Measurements from ENCODE around the gene MSH5.

Gene MSH5

DNA sequence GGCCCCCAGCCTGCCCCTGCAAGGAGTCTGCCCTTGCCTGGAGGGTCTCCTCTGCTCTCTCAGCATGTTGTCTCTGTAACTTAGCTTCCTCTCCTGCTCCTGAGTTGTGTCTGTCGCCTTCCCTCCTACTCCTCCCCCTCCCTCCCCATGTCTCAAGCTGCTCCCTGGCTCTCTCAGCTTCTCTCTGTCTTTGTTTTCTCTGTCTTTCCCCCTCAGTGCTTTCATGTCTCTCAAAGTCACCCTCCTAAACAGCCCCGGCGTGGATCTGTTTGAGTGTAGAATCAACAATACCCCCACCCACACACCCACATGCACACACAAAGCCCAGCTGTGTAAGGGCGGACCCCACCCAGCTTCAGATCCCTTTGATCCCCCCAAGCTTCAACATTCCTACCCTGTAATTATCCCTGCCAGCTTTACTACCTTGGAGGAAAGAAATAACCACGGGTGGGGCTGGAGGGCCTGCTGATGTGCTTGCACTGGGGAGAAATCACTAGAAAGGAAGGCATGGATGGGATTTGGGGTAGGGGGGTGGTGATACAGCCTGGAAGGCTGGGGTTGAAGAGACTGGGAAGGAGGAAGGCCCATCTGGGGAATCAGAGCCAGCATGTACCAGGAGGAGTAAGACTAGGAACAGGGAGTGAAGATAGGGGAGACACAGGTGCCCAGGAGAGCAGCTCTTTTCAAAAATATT, 25.7 kb upstream of the MSH5 start:
- no peak for DNase-seq

DNA sequence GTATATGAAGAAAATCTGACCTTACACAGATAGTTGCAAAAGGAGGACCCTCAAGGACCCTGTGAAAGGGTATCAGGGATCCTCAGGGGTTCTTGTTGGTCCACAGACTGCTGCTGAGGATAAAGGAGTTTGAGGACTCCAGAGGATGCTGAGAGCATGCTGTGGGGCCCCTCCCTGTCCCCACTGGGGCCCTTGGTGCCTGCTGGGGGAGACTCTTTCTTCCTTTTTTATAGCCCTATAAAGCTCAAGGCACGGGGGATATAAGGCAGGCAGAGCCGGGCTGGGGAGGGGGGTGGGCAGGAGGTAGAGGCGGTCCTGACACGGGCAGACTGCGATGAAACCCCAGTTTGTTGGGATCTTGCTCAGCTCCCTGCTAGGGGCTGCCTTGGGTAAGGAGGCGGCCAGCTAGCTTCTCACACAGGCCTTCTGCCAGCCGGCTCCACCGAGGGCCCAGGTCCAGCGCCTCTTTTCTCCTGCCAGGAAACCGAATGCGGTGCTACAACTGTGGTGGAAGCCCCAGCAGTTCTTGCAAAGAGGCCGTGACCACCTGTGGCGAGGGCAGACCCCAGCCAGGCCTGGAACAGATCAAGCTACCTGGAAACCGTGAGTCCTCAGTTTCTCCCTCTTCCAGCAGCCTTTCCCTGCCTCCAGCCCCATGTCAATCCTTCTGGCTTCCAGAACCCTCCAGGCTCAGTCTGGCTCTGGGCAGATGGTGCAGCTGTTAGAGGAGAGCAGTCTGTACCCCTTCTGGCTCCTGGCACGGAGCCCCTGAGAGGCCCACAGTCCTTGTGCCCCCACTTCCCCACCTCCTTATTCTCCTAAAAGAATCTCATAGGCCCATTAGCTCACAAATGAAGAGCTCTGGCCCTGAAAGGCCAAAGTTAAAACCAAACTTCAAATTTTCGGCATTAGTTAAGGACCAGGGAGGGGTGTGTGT, 24.5 kb upstream of the MSH5 start, which contains the start of gene LY6G6D:
LY6G6D (plus strand) TSS at position 327 of the 937 bp plus-strand sequence; CDS start at position 335, 8 bp downstream.
- DNase-seq: no peak

GRCh38 chr6:31717499-31718222, 22.1 kb upstream of the MSH5 start:
- DNase-seq: no peak

DNA sequence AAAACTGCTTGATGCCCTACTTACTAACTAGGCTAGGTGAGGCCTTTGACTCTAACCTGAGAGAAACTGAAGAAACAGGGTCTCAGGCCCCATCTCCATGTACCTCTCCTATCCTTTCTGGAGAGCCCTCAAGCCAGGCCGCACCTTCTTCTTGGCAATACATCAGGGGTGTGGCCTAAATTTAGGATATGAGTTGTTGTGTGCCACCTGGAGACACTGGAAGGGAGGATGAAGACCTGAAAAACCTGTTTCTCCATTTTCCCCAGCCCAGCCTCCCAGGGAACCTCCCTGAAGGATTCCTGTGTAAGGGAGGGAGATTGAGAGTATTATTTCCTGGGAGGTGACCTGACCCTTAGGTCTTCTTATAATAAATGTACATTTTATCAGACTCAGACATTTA, 21.5 kb upstream of the MSH5 start:
- no peak for DNase-seq

- DNase-seq: no peak
Measured at GRCh38 chr6:31719001-31719400, 20.8 kb upstream of the MSH5 start.

DNA sequence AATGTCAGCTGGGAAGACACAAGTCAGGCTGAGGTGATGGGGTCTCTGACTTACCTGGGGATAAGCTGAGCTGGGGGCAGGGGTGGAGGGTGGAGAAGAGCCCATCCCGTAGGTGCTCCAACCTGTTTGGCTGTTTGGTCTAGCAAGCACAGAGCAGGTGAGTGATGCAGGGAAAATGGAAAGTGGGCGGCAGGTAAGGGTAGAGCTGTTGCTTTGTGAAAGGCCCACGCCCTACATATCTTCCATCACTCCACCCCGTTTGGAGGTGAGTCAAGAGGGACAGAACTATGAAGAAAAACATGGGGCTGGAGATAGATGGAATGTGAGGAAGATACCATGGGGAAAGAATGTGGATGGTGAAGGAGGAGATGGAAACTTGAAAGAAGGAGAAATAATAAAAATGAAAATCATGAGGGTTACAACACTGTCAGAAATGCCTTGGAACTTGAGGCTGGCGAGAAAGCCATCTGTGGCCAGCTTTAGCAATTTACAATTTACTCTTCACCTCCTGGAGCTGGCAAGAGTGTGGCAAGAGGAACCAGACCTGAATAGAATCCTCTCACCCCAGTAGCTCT, 19.5 kb upstream of the MSH5 start:
- no peak for DNase-seq

GRCh38 chr6:31721351-31722020, 18.3 kb upstream of the MSH5 start, which contains the start of gene LY6G6C:
LY6G6C (minus strand) TSS chr6:31721746; CDS start chr6:31721679, 67 bp downstream.
- no peak for DNase-seq

GRCh38 chr6:31722173-31722572, 17.6 kb upstream of the MSH5 start:
- no peak for DNase-seq

DNA sequence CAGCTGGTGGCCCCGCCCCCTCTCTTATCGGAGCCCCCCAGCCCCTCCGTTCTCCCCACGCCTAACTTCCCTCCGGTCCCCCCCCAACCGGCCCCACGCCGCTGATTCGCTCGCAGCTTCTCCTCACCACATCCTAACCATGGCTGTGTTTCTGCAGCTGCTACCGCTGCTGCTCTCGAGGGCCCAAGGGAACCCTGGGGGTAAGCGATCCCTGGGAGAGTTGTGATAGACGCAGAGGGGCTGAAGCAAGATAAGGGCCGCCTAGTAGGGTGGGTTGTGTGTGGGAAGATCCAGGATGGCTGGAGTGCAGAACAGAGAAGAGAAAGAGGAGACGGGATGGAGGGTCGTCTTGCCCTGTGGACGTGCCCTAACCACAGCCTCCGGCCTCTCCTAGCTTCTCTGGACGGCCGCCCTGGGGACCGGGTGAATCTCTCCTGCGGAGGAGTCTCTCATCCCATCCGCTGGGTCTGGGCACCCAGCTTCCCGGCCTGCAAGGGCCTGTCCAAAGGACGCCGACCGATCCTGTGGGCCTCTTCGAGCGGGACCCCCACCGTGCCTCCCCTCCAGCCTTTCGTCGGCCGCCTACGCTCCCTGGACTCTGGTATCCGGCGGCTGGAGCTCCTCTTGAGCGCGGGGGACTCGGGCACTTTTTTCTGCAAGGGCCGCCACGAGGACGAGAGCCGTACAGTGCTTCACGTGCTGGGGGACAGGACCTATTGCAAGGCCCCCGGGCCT, 16.4 kb upstream of the MSH5 start, which contains the start of gene MPIG6B:
MPIG6B (plus strand) TSS at position 129 of the 735 bp plus-strand sequence; CDS start at position 140, 11 bp downstream.
- DNase-seq: no peak

- no peak for DNase-seq
Measured at GRCh38 chr6:31723980-31724691, 15.7 kb upstream of the MSH5 start.

- no peak for DNase-seq
Measured at GRCh38 chr6:31725502-31726350, 14.1 kb upstream of the MSH5 start.

- DNase-seq: no peak
Measured at GRCh38 chr6:31727034-31727716, 12.6 kb upstream of the MSH5 start.

- no peak for DNase-seq
Measured at GRCh38 chr6:31727717-31728671, 11.8 kb upstream of the MSH5 start.

DNA sequence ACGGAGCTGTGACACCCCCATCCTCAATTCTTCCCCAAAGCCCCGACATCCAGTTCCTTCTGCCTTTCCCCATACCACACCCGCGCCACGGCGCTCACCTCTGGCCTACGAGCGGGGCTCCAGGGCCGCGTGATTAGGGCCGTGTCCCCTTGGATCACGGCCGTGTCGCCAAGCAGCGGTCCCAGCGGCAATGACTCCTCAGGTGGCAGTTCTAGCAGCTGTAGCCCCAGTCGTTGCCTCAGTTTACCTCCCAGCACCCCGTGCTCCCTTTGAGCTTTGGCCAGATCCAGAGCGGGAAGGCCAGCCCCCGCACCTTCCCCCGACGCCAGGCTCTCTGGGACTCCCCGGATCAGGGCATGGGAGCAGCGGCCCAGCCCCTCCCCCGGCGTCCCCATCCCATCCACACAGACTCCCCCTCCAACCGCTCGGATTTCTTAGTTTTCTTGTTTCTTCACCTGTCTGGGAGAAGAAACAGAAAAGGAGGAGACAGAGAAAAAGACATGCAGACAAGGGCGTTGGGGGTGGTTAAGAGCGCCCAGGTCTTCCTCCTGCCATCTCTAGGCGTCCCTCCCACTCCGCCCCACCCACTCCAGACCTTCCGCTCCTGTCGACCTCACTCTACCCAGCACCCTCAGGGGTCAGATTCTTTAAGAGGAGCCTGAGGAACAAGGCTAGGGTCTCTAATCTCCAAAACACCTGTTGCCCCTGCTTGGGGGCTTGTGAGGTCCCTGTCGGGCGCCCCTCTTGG, 10.9 kb upstream of the MSH5 start, which contains the start of gene DDAH2:
DDAH2 (minus strand) TSS at position 533 of the 748 bp plus-strand sequence; CDS start at position 395, 138 bp downstream.
- no peak for DNase-seq

GRCh38 chr6:31729515-31729978, 10.3 kb upstream of the MSH5 start:
- peak; percentile 79 for DNase-seq

GRCh38 chr6:31729979-31730630, 9.7 kb upstream of the MSH5 start:
- peak; percentile 90 for DNase-seq
